ENCODE data around the gene F3. TPM values are rescaled to one million over a fixed set of nuclear protein-coding genes. Genes with fewer than 3 reads are reported as not detected.
A peak's percentile ranks its signal among the peaks of the same experiment; 100 is the strongest.

F3 gene
- total and polyA plus RNA-seq, 2 experiments from 2014 or later, result 93.7 to 116 TPM

DNA sequence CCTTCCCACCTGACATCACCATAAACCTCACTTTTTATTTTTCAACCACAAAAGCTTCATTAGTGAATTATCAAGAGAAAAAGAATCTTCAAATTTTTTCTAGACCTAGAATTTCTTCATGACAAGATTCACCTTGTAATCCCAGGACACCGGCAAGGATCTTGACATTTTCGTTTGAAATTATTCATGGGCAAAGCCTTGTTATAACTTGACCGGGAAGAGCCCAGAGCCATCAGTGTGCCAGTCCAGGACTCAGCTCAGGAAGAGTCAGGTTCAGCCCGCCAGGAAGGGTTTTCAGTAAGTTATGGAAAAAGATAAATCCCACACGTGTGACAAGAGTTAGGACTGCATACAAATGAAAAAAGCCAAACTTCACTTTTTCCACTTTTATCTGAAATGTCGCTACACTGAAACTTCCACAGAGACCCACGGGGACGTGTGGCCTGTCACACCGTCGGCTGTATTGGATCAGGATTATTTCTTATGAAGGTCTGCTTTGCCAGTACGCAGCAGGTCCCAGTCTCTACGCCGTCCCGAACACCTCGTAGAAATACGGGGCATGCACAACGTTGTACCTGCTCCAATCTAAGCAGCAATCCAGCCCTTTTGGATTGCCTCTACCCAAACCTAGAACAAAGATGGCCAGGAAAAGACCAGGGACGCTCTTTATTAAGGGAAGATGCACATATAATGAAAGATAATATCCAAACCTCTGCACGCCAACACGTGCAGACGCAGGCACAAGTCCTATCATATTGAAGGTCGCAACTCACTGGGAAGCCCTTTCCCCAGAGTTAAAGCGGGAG, 916 bp downstream of the F3 start:
- Histone ChIP-seq H4K20me1 (ENCODE audit: insufficient read depth) (no peaks in the 10 kb centered on the region), H3K4me3 (peak overlapping the region; percentile 90), H3K27me3 (replicated peaks; ENCODE audit: insufficient read depth) (no peaks in the 10 kb centered on the region), H3K9me2 (ENCODE audit: insufficient read depth) (no peaks in the 10 kb centered on the region), H2AFZ (peak overlapping the region; percentile 50), H3K36me3 (ENCODE audit: low read depth) (peaks cover 35% of the 10 kb centered on the region), H3K27ac (peak overlapping the region; percentile 78), H3K4me2 (ENCODE audit: unreplicated experiment) (peak overlapping the region; percentile 96), H3K79me2 (ENCODE audit: insufficient read depth) (peaks cover 58% of the 10 kb centered on the region), H3K4me1 (ENCODE audit: insufficient read depth) (peaks cover 74% of the 10 kb centered on the region), H3F3A (ENCODE audit: insufficient read depth) (peaks cover 89% of the 10 kb centered on the region), H3K9ac (peak overlapping the region; percentile 83), H3K9me3 (ENCODE audit: low read depth) (no peaks in the 10 kb centered on the region)
- peak; percentile 33 for DNase-seq
- WGBS, 2 experiments (ENCODE audit: low coverage in 1 of 2, low lambda C conversion rate in 2 of 2, missing lambda C conversion rate in 2 of 2), result 48 to 51% methylated on average over 23 of the region's 23 CpGs
- in situ Hi-C loops (cut with MboI), result no loop called here
- TF ChIP-seq EZH2 (IDR thresholded peaks at IDR 0.05; ENCODE audit: insufficient read depth, poor library complexity, severe bottlenecking), result no peak
- TF ChIP-seq EZH2phosphoT487 (IDR thresholded peaks at IDR 0.05; ENCODE audit: insufficient read depth, low read depth), result no peak

DNA sequence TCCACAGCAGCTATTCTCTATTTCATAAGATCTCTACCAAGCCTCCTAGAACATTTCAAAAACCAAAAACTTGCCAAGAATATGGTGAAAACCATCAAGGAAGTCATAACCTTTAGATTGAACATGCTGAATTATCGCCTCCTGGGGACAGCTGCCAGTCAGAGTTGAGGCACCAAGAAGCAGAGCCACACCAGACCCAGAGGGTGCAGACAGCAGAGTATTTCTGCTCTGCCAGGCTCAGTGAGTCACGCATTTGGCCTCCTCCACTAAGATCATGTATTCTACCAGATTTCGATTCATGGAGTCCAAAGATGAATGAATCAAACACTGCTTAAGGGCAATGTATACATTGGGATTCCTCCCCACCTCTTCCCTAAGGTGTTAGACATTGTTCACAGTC, 2.1 kb downstream of the F3 start:
- in situ Hi-C loops (cut with MboI), result no loop called here
- Histone ChIP-seq H3K9ac (peak overlapping the region; percentile 83), H3K27ac (peak overlapping the region; percentile 22), H3K4me2 (ENCODE audit: unreplicated experiment) (peak overlapping the region; percentile 96), H4K20me1 (ENCODE audit: insufficient read depth) (no peaks in the 10 kb centered on the region), H3K9me2 (ENCODE audit: insufficient read depth) (no peaks in the 10 kb centered on the region), H2AFZ (no peak overlapping the region), H3K4me3 (peak overlapping the region; percentile 90), H3K36me3 (ENCODE audit: low read depth) (peaks cover 47% of the 10 kb centered on the region), H3K79me2 (ENCODE audit: insufficient read depth) (peaks cover 66% of the 10 kb centered on the region), H3K4me1 (ENCODE audit: insufficient read depth) (peaks cover 62% of the 10 kb centered on the region), H3F3A (ENCODE audit: insufficient read depth) (peaks cover 90% of the 10 kb centered on the region), H3K9me3 (ENCODE audit: low read depth) (no peaks in the 10 kb centered on the region), H3K27me3 (replicated peaks; ENCODE audit: insufficient read depth) (no peaks in the 10 kb centered on the region)
- peak; percentile 82 for DNase-seq
- WGBS, 2 experiments (ENCODE audit: low coverage in 1 of 2, low lambda C conversion rate in 2 of 2, missing lambda C conversion rate in 2 of 2), result 3 to 4% methylated on average over 3 of the region's 3 CpGs
- TF ChIP-seq EZH2phosphoT487 (IDR thresholded peaks at IDR 0.05; ENCODE audit: insufficient read depth, low read depth), result no peak
- TF ChIP-seq EZH2 (IDR thresholded peaks at IDR 0.05; ENCODE audit: insufficient read depth, poor library complexity, severe bottlenecking), result no peak

- Histone ChIP-seq H3K9me3 (ENCODE audit: low read depth) (no peaks in the 10 kb centered on the region), H3K9ac (peak overlapping the region; percentile 83; the same call in 1 of the 2 replicates), H4K20me1 (ENCODE audit: insufficient read depth) (no peaks in the 10 kb centered on the region), H3K4me2 (ENCODE audit: unreplicated experiment) (peak overlapping the region; percentile 96), H3K4me3 (peak overlapping the region; percentile 90), H3K27ac (no peak overlapping the region), H2AFZ (no peak overlapping the region), H3K36me3 (ENCODE audit: low read depth) (peaks cover 52% of the 10 kb centered on the region), H3K9me2 (ENCODE audit: insufficient read depth) (no peaks in the 10 kb centered on the region), H3K79me2 (ENCODE audit: insufficient read depth) (peaks cover 66% of the 10 kb centered on the region), H3F3A (ENCODE audit: insufficient read depth) (peaks cover 89% of the 10 kb centered on the region), H3K4me1 (ENCODE audit: insufficient read depth) (peaks cover 51% of the 10 kb centered on the region), H3K27me3 (replicated peaks; ENCODE audit: insufficient read depth) (no peaks in the 10 kb centered on the region)
- no peak for DNase-seq
- no peak for TF ChIP-seq EZH2 (IDR thresholded peaks at IDR 0.05; ENCODE audit: insufficient read depth, poor library complexity, severe bottlenecking)
- TF ChIP-seq EZH2phosphoT487 (IDR thresholded peaks at IDR 0.05; ENCODE audit: insufficient read depth, low read depth), result no peak
- in situ Hi-C loops (cut with MboI), result no loop called here
- 89 to 90% methylated on average over 6 of the region's 6 CpGs for WGBS, 2 experiments (ENCODE audit: low coverage in 1 of 2, low lambda C conversion rate in 2 of 2, missing lambda C conversion rate in 2 of 2)
Observed at GRCh38 chr1:94538243-94538827, 3.2 kb downstream of the F3 start.

- H3K9ac ChIP-seq, result no peak overlapping the region
- WGBS, 2 experiments (ENCODE audit: low coverage in 1 of 2, low lambda C conversion rate in 2 of 2, missing lambda C conversion rate in 2 of 2), result 88% methylated on average over 6 of the region's 6 CpGs
- no peaks in the 10 kb centered on the region for H4K20me1 ChIP-seq (ENCODE audit: insufficient read depth)
- peak overlapping the region; percentile 96 for H3K4me2 ChIP-seq (ENCODE audit: unreplicated experiment)
- H3K27me3 ChIP-seq (replicated peaks; ENCODE audit: insufficient read depth), result no peaks in the 10 kb centered on the region
- H3K27ac ChIP-seq, result no peak overlapping the region
- peaks cover 88% of the 10 kb centered on the region for H3F3A ChIP-seq (ENCODE audit: insufficient read depth)
- TF ChIP-seq EZH2 (IDR thresholded peaks at IDR 0.05; ENCODE audit: insufficient read depth, poor library complexity, severe bottlenecking) (no peak), EZH2phosphoT487 (IDR thresholded peaks at IDR 0.05; ENCODE audit: insufficient read depth, low read depth) (no peak)
- H2AFZ ChIP-seq, result no peak overlapping the region
- no peaks in the 10 kb centered on the region for H3K9me3 ChIP-seq (ENCODE audit: low read depth)
- H3K79me2 ChIP-seq (ENCODE audit: insufficient read depth), result peaks cover 66% of the 10 kb centered on the region
- peaks cover 63% of the 10 kb centered on the region for H3K36me3 ChIP-seq (ENCODE audit: low read depth)
- H3K4me3 ChIP-seq, result peak overlapping the region; percentile 90
- DNase-seq, result no peak
- H3K9me2 ChIP-seq (ENCODE audit: insufficient read depth), result no peaks in the 10 kb centered on the region
- peaks cover 40% of the 10 kb centered on the region for H3K4me1 ChIP-seq (ENCODE audit: insufficient read depth)
- in situ Hi-C loops (cut with MboI), result no loop called here
Observed at GRCh38 chr1:94537254-94537653, 4.3 kb downstream of the F3 start.
